ENCODE measurements around the gene CYRIA. TPM values are rescaled to one million over a fixed set of nuclear protein-coding genes. Genes with fewer than 3 reads are reported as not detected.

CYRIA gene
- polyA plus RNA-seq, 2 of the 4 experiments (the other 2 are of a cell fraction) = 0.01 to 0.08 TPM

- Histone ChIP-seq H3K9me3 (no peaks in the 10 kb centered on the region), H3K4me3 (no peak overlapping the region), H3K4me1 (no peaks in the 10 kb centered on the region), H3K27ac (no peak overlapping the region), H3K4me2 (no peak overlapping the region)
- no peak for DNase-seq (ENCODE audit: low read depth in 1 of 2, low spot score in 1 of 2)
- CTCF ChIA-PET = no interaction called here
- FAIRE-seq = no peak
- TF ChIP-seq EP300 (IDR thresholded peaks at IDR 0.05) (no peak), RAD21 (conservative IDR thresholded peaks at IDR 0.05 in 1 of 2, IDR thresholded peaks at IDR 0.05 in 1 of 2) (no peak), JUNB (IDR thresholded peaks at IDR 0.05) (no peak), SMC3 (IDR thresholded peaks at IDR 0.05) (no peak), HES2 (IDR thresholded peaks at IDR 0.05) (no peak), PBX3 (IDR thresholded peaks at IDR 0.05) (no peak), TP53 (CRISPR knock-in tag; IDR thresholded peaks at IDR 0.05) (no peak), HOXA7 (CRISPR knock-in tag; IDR thresholded peaks at IDR 0.05) (no peak), FOXS1 (CRISPR knock-in tag; IDR thresholded peaks at IDR 0.05) (no peak), KDM5A (IDR thresholded peaks at IDR 0.05) (no peak), CBX2 (IDR thresholded peaks at IDR 0.05; ENCODE audit: borderline replicate concordance, low read depth) (no peak), MYC (IDR thresholded peaks at IDR 0.05; ENCODE audit: borderline replicate concordance, low read length) (no peak), ZNF302 (CRISPR knock-in tag; IDR thresholded peaks at IDR 0.05) (no peak), HOXB5 (CRISPR knock-in tag; IDR thresholded peaks at IDR 0.05) (no peak), HDAC2 (IDR thresholded peaks at IDR 0.05) (no peak), RNF2 (IDR thresholded peaks at IDR 0.05; ENCODE audit: borderline replicate concordance, low read depth) (no peak)
- TF ChIP-seq, protein P1, sequence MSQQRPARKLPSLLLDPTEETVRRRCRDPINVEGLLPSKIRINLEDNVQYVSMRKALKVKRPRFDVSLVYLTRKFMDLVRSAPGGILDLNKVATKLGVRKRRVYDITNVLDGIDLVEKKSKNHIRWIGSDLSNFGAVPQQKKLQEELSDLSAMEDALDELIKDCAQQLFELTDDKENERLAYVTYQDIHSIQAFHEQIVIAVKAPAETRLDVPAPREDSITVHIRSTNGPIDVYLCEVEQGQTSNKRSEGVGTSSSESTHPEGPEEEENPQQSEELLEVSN (IDR thresholded peaks at IDR 0.05; ENCODE audit: borderline replicate concordance, low read depth) = no peak
- TF ChIP-seq, protein P2, sequence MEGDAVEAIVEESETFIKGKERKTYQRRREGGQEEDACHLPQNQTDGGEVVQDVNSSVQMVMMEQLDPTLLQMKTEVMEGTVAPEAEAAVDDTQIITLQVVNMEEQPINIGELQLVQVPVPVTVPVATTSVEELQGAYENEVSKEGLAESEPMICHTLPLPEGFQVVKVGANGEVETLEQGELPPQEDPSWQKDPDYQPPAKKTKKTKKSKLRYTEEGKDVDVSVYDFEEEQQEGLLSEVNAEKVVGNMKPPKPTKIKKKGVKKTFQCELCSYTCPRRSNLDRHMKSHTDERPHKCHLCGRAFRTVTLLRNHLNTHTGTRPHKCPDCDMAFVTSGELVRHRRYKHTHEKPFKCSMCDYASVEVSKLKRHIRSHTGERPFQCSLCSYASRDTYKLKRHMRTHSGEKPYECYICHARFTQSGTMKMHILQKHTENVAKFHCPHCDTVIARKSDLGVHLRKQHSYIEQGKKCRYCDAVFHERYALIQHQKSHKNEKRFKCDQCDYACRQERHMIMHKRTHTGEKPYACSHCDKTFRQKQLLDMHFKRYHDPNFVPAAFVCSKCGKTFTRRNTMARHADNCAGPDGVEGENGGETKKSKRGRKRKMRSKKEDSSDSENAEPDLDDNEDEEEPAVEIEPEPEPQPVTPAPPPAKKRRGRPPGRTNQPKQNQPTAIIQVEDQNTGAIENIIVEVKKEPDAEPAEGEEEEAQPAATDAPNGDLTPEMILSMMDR (IDR thresholded peaks at IDR 0.05) = no peak
- ATAC-seq = no peak
- POLR2A ChIA-PET = no interaction called here
- WGBS (ENCODE audit: missing lambda C conversion rate) = 23% methylated on average over 2 of the region's 2 CpGs
Observed at GRCh38 chr2:16641509-16641908, 24.1 kb downstream of the CYRIA start.

DNA sequence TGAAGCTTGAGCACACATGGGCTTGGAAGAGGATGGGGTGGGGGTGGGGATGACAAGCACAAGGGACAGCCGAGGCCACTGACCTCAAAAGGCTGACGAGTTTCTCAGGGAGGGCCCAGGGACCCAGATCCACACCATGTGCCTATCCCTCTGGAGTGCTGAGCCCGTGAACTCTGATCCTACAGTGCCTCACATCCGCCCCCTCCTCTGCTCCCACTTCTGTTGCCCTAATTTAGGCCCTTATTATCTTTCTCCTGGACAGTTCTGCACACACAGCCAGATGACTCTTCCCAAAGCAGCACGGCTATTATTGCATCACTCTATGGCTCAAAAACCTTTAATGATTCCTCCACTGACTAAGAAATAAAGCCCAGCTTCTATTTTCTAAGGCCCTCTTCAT, 24.8 kb downstream of the CYRIA start:
- FAIRE-seq = no peak
- H3K4me3 ChIP-seq = no peak overlapping the region
- no peaks in the 10 kb centered on the region for H3K4me1 ChIP-seq
- H3K9me3 ChIP-seq = no peaks in the 10 kb centered on the region
- POLR2A ChIA-PET = no interaction called here
- no peak overlapping the region for H3K27ac ChIP-seq
- TF ChIP-seq RARB (CRISPR knock-in tag; IDR thresholded peaks at IDR 0.05) (no peak), MAFK (IDR thresholded peaks at IDR 0.05; ENCODE audit: partially characterized antibody) (no peak)
- TF ChIP-seq, protein P3, sequence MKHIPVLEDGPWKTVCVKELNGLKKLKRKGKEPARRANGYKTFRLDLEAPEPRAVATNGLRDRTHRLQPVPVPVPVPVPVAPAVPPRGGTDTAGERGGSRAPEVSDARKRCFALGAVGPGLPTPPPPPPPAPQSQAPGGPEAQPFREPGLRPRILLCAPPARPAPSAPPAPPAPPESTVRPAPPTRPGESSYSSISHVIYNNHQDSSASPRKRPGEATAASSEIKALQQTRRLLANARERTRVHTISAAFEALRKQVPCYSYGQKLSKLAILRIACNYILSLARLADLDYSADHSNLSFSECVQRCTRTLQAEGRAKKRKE (CRISPR knock-in tag; IDR thresholded peaks at IDR 0.05; ENCODE audit: low read depth) = no peak
- H3K4me2 ChIP-seq = no peak overlapping the region
- DNase-seq (ENCODE audit: low read depth in 1 of 2, low spot score in 1 of 2) = no peak
- WGBS (ENCODE audit: missing lambda C conversion rate) = 33% methylated on average over 4 of the region's 5 CpGs
- no peak for ATAC-seq
- CTCF ChIA-PET = interaction anchor here (1.9 kb wide), 1 partner anchor 32 kb away, joined by 4 read pairs; no protein-coding TSS in a partner anchor
